ENCODE results near the gene NOLC1. TPM values are rescaled to one million over a fixed set of nuclear protein-coding genes. Genes with fewer than 3 reads are reported as not detected.

NOLC1 gene
- total RNA-seq, 4 donors from 2014 or later, result 47.8 to 94.9 (median 77.9) TPM

GRCh38 chr10:102140913-102141540 lies 11.2 kb upstream of the NOLC1 start:
- TF ChIP-seq CTCF (IDR thresholded peaks at IDR 0.05) (no peak), POLR2AphosphoS5 (IDR thresholded peaks at IDR 0.05) (no peak), EP300 (IDR thresholded peaks at IDR 0.05) (no peak), POLR2A (IDR thresholded peaks at IDR 0.05) (no peak)
- Histone ChIP-seq H3K27me3 (no peaks in the 10 kb centered on the region), H3K4me1 (peaks cover 14% of the 10 kb centered on the region), H3K9me3 (no peaks in the 10 kb centered on the region), H3K4me3 (no peak overlapping the region), H3K36me3 (peaks cover 69% of the 10 kb centered on the region), H3K27ac (no peak overlapping the region)
- WGBS, result 86% methylated on average over 5 of the region's 5 CpGs
- no peak for DNase-seq (ENCODE audit: low spot score in 2 of 2)

- peaks cover 74% of the 10 kb centered on the region for H3K36me3 ChIP-seq
- 86% methylated on average over 4 of the region's 4 CpGs for WGBS
- H3K4me3 ChIP-seq, result no peak overlapping the region
- no peak for TF ChIP-seq CTCF (IDR thresholded peaks at IDR 0.05)
- TF ChIP-seq EP300 (IDR thresholded peaks at IDR 0.05), result no peak
- TF ChIP-seq POLR2A (IDR thresholded peaks at IDR 0.05), result no peak
- TF ChIP-seq POLR2AphosphoS5 (IDR thresholded peaks at IDR 0.05), result no peak
- no peak for DNase-seq (ENCODE audit: low spot score in 2 of 2)
- H3K27me3 ChIP-seq, result no peaks in the 10 kb centered on the region
- H3K4me1 ChIP-seq, result peaks cover 8% of the 10 kb centered on the region
- no peak overlapping the region for H3K27ac ChIP-seq
- H3K9me3 ChIP-seq, result no peaks in the 10 kb centered on the region
These were observed 10.5 kb upstream of the NOLC1 start for GRCh38 chr10:102141583-102142107.

- TF ChIP-seq CTCF (IDR thresholded peaks at IDR 0.05), result no peak
- no peak for TF ChIP-seq POLR2AphosphoS5 (IDR thresholded peaks at IDR 0.05)
- TF ChIP-seq POLR2A (IDR thresholded peaks at IDR 0.05), result no peak
- no peak for TF ChIP-seq EP300 (IDR thresholded peaks at IDR 0.05)
- H3K4me1 ChIP-seq, result peaks cover 9% of the 10 kb centered on the region
- WGBS, result 91% methylated on average over 17 of the region's 17 CpGs
- no peaks in the 10 kb centered on the region for H3K27me3 ChIP-seq
- DNase-seq (ENCODE audit: low spot score in 2 of 2), result no peak
- no peaks in the 10 kb centered on the region for H3K9me3 ChIP-seq
- no peak overlapping the region for H3K4me3 ChIP-seq
- H3K36me3 ChIP-seq, result peaks cover 66% of the 10 kb centered on the region
- no peak overlapping the region for H3K27ac ChIP-seq
These were observed 5.2 kb upstream of the NOLC1 start for GRCh38 chr10:102146971-102147428.

GRCh38 chr10:102147561-102147960 lies 4.6 kb upstream of the NOLC1 start:
- peaks cover 62% of the 10 kb centered on the region for H3K36me3 ChIP-seq
- WGBS, result 100% methylated on average over 1 of the region's 1 CpG
- DNase-seq (ENCODE audit: low spot score in 2 of 2), result no peak
- H3K27ac ChIP-seq, result no peak overlapping the region
- H3K4me1 ChIP-seq, result peaks cover 10% of the 10 kb centered on the region
- H3K27me3 ChIP-seq, result no peaks in the 10 kb centered on the region
- TF ChIP-seq EP300 (IDR thresholded peaks at IDR 0.05), result no peak
- no peak for TF ChIP-seq POLR2A (IDR thresholded peaks at IDR 0.05)
- H3K9me3 ChIP-seq, result no peaks in the 10 kb centered on the region
- H3K4me3 ChIP-seq, result no peak overlapping the region

- H3K27me3 ChIP-seq, result no peaks in the 10 kb centered on the region
- TF ChIP-seq EP300 (IDR thresholded peaks at IDR 0.05), result no peak
- no peak for TF ChIP-seq POLR2A (IDR thresholded peaks at IDR 0.05)
- TF ChIP-seq POLR2AphosphoS5 (IDR thresholded peaks at IDR 0.05), result no peak
- no peak for TF ChIP-seq CTCF (IDR thresholded peaks at IDR 0.05)
- 96% methylated on average over 13 of the region's 13 CpGs for WGBS
- no peak overlapping the region for H3K27ac ChIP-seq
- peaks cover 55% of the 10 kb centered on the region for H3K36me3 ChIP-seq
- peaks cover 17% of the 10 kb centered on the region for H3K4me1 ChIP-seq
- no peak overlapping the region for H3K4me3 ChIP-seq
- H3K9me3 ChIP-seq, result no peaks in the 10 kb centered on the region
- no peak for DNase-seq (ENCODE audit: low spot score in 2 of 2)
These were observed 3.9 kb upstream of the NOLC1 start for GRCh38 chr10:102148275-102148674.

Measured in suprapubic skin (tissue), 4 donors.